Dedifferentiated amniotic fluid mesenchymal stem cell (primary cell): Measurements from ENCODE around the gene EEF1AKMT3.
"Not testable (repeated sequence)": the region's sequence is repeated elsewhere in the genome, so short reads cannot be mapped to it uniquely, and the experiment has no call there.

Experiments used
- DNase-seq: peaks from one replicate; pipeline ENCODE4 v3.0.0-alpha.2; 2016; ENCODE audit errors: extremely low spot score

EEF1AKMT3 gene

GRCh38 chr12:57817261-57817989, 45.0 kb downstream of the EEF1AKMT3 start:
- DNase-seq = no peak

- not testable (repeated sequence) for DNase-seq
Measured at GRCh38 chr12:57817990-57818331, 45.5 kb downstream of the EEF1AKMT3 start.

- not testable (repeated sequence) for DNase-seq
Measured at GRCh38 chr12:57820119-57820518, 47.7 kb downstream of the EEF1AKMT3 start.

DNA sequence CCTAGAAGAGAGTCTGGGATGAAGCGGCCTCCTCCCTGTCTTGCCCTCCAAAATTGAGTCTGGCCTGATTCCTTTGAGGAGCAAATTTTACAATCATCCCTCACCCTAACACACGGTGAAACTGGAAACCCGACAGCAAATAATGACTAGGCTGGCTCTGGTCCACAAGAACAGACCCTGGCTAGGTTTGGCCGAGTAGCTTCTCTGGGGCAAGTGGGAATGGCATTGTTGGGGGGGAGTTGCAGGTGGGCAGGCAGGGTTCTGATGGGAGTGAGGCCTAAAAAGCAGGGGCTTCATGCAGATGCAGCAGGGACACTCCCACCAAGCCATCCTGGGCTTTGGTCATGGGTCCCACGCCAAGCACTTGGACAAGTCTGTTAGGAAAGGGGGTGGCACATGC, 48.6 kb downstream of the EEF1AKMT3 start:
- DNase-seq = not testable (repeated sequence)

GRCh38 chr12:57821474-57822214, 49.2 kb downstream of the EEF1AKMT3 start:
- no peak for DNase-seq

- no peak for DNase-seq
Measured at GRCh38 chr12:57822392-57823130, 50.1 kb downstream of the EEF1AKMT3 start.

DNA sequence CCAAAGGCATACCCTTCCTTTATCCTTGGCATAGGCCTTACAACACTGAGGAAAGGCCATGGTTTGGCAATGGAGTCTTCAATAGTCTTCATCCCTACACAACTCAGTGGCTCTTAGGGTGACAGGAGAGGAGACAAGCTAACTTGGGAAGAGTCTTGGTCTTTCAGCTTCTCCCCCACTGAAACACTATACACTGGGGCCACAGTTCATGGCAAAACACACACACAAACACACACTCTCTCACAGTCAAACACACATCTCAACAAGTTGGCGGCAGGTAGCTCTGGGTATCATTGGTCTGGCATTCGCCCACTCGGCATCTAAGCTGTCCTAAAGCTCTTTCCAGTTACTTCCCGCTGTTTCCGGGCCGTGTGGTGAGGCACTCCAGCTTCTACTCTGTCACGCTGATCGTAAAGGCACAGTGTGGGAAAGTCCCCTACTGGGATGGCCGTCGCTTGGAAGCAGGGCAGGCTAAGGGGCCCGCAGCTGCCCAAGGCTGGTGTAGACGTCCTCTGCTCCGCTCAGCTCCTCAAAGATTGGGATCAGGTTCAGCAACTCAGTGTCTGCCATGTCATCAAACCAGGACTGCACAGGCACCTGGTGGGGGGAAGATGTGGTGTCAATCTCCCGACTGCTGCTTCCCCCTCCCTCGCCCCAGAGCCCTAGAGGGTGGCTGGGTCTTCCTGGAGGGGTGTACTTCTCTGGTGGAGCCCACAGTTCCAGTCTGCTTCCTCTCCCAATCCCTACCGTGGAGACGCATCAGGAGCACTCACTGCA, 50.9 kb downstream of the EEF1AKMT3 start:
- no peak for DNase-seq

GRCh38 chr12:57823908-57824640, 51.7 kb downstream of the EEF1AKMT3 start:
- DNase-seq = no peak

GRCh38 chr12:57825451-57825850, 53.0 kb downstream of the EEF1AKMT3 start:
- DNase-seq = no peak

- DNase-seq = no peak
Measured at GRCh38 chr12:57826400-57826799, 54.0 kb downstream of the EEF1AKMT3 start.

DNA sequence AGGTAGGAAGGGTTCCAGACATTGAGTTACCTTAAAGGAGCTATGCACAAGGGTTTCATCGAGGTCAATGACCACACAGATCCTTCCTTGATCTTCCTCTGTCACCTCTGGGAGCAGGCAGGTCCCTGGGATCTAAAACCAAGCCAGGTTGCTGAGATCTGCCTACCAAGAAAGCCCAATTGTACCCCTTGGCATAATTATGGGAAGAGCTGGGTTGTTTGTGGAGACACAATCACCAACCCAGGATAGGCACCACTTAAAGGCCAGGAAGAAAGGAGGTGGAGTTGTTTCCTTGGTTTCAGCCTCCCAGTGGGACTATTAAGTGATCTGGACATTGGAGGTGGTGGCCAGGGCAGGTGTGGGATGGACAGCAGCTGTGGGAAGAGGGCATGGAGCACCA, 54.6 kb downstream of the EEF1AKMT3 start:
- DNase-seq = no peak

GRCh38 chr12:57829025-57829777, 56.8 kb downstream of the EEF1AKMT3 start:
- no peak for DNase-seq

GRCh38 chr12:57830393-57830792, 58.0 kb downstream of the EEF1AKMT3 start:
- no peak for DNase-seq
